ENCODE data around the gene RHOBTB1. TPM values are rescaled to one million over a fixed set of nuclear protein-coding genes. Genes with fewer than 3 reads are reported as not detected.

RHOBTB1 gene
- total RNA-seq, 1 donor from 2014 or later: 17.2 TPM

DNA sequence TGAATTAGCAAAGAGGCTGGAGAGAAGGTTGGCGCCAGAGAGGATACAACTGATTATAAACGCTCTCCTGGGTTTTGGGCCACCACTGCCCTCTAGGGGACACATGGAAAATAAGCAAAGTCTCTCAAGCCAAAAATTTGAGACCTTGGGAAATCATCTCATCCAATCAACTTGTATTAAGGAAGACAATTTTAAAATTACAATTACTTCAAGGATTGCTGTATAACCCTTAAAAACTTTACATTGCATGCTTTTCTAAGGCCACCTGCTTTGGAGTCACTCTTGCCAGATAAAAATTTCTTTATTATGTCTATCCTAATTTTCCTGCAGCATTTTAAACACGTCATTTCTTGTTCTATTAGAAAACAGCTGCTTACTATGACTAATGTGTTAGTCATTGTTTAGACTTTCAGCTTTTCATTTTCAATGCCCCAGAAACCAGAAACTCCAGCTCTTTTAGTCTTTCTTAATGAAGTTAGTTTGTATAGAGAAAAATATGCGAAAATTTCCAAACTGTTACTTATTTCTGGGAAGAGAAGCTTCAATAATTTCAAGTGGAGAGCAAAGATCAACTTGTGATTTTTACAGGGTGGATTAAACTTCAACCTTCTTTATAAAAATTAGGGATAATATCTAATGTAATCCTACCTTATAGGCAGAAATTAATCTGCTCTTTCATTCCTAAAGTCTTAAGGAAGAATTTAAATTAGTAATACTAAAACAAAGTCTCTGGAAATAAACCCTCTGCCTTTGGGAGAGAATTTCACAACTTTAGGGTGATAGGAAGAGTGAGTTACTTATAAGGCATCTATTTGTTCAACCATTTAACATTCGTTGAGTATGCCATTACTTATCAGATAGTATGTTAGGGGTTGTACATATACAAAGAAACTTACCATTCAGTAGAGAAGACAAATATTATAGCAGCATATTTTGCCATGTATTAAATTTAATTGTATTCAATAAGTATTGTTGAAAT is 20.6 kb upstream of the RHOBTB1 start:
- H3K36me3 Mint-ChIP-seq (ENCODE audit: unreplicated experiment): no peaks in the 10 kb centered on the region
- peak overlapping the region; percentile 85 for H3K27ac Mint-ChIP-seq (ENCODE audit: unreplicated experiment)
- no peaks in the 10 kb centered on the region for H3K9me3 Mint-ChIP-seq (ENCODE audit: unreplicated experiment)
- H3K4me3 Mint-ChIP-seq (ENCODE audit: unreplicated experiment): peak overlapping the region; percentile 20
- no peaks in the 10 kb centered on the region for H3K27me3 Mint-ChIP-seq (ENCODE audit: unreplicated experiment)
- TF ChIP-seq, protein P1, sequence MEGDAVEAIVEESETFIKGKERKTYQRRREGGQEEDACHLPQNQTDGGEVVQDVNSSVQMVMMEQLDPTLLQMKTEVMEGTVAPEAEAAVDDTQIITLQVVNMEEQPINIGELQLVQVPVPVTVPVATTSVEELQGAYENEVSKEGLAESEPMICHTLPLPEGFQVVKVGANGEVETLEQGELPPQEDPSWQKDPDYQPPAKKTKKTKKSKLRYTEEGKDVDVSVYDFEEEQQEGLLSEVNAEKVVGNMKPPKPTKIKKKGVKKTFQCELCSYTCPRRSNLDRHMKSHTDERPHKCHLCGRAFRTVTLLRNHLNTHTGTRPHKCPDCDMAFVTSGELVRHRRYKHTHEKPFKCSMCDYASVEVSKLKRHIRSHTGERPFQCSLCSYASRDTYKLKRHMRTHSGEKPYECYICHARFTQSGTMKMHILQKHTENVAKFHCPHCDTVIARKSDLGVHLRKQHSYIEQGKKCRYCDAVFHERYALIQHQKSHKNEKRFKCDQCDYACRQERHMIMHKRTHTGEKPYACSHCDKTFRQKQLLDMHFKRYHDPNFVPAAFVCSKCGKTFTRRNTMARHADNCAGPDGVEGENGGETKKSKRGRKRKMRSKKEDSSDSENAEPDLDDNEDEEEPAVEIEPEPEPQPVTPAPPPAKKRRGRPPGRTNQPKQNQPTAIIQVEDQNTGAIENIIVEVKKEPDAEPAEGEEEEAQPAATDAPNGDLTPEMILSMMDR (IDR thresholded peaks at IDR 0.05): peak; percentile 88
- peak; percentile 86 for DNase-seq (ENCODE audit: extremely low spot score, unreplicated experiment)
- H3K4me1 Mint-ChIP-seq (ENCODE audit: unreplicated experiment): peaks cover 31% of the 10 kb centered on the region

DNA sequence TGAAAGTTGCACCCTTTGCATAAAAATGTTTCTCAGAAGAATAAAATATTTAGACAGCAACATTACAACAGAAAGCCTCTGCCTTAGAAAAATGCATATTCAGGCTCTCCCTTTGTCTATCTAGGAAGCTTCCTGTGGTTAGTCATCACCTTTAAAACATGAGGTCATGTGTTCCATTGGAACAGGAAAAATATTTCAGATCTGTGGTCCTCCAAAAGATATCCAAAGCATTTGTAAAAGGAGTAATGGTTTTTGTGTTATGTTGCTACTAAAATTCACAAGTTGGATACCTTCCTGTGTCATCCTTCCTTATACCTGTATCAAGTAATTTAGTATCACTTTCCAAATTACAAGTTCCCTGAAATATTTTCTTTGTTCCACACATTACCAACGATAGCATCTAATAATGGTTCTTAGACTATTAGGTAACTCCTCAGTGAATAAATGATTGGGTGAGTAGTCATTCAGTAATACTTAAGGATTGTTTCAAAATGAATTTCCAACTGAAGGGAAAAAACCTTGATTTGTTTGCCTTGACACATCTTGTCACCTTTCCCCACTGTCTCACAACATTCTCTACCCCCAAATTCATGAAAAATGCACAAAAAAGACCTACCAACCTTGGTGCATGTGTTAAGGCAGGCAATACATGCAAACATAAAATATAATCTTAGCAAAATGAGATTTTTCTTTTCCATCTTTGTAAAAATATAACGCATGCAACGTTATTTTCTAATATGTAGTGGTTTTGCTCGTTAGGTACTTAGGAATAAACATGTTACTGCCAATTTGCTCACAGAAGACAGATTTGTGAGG is 19.7 kb upstream of the RHOBTB1 start:
- H3K9me3 Mint-ChIP-seq (ENCODE audit: unreplicated experiment): no peaks in the 10 kb centered on the region
- TF ChIP-seq, protein P1 (IDR thresholded peaks at IDR 0.05): no peak
- H3K4me3 Mint-ChIP-seq (ENCODE audit: unreplicated experiment): peak overlapping the region; percentile 11
- H3K27me3 Mint-ChIP-seq (ENCODE audit: unreplicated experiment): no peaks in the 10 kb centered on the region
- H3K36me3 Mint-ChIP-seq (ENCODE audit: unreplicated experiment): no peaks in the 10 kb centered on the region
- H3K4me1 Mint-ChIP-seq (ENCODE audit: unreplicated experiment): peaks cover 36% of the 10 kb centered on the region
- DNase-seq (ENCODE audit: extremely low spot score, unreplicated experiment): no peak
- peak overlapping the region; percentile 85 for H3K27ac Mint-ChIP-seq (ENCODE audit: unreplicated experiment)

DNA sequence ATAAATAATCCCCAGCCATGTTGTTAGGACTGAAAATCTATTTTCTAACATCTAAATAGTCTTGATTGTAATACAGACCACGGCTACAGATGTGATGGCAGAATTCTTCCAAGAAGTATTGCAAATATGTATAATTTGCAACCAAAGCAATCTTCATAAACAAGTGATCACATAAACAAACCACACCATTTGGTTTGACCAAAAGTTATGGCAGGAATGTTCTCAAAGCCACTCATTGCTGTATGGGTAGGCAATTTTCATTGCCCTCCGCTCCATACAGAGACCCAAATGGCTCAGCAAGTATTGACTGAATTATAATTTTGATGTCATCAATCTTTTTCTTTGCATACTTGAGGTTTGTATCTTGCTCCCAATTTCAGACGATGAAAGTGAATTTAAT is 19.0 kb upstream of the RHOBTB1 start:
- H3K27me3 Mint-ChIP-seq (ENCODE audit: unreplicated experiment): no peaks in the 10 kb centered on the region
- no peaks in the 10 kb centered on the region for H3K9me3 Mint-ChIP-seq (ENCODE audit: unreplicated experiment)
- no peaks in the 10 kb centered on the region for H3K36me3 Mint-ChIP-seq (ENCODE audit: unreplicated experiment)
- no peak for DNase-seq (ENCODE audit: extremely low spot score, unreplicated experiment)
- no peak overlapping the region for H3K4me3 Mint-ChIP-seq (ENCODE audit: unreplicated experiment)
- TF ChIP-seq, protein P1 (IDR thresholded peaks at IDR 0.05): no peak
- peaks cover 37% of the 10 kb centered on the region for H3K4me1 Mint-ChIP-seq (ENCODE audit: unreplicated experiment)
- H3K27ac Mint-ChIP-seq (ENCODE audit: unreplicated experiment): peak overlapping the region; percentile 85

DNA sequence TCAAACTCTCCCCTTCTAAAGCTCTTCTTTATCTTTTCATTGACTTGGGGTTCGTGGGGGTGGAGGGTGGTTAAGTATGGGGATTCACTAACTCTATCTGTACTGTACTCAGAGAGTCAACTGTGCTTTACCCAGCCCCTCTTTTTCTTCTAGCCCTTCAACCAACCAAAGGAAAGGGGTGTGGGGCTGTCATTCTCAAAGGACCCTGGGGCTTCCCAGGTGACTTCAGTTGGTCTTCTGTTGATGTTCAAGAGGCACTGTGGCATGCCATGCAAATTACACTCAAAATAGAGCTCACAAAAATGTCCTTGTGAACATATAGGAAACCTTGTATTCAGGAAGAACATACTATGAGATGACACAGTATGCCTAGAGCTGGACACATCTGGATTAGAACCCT is 16.9 kb upstream of the RHOBTB1 start:
- no peak for DNase-seq (ENCODE audit: extremely low spot score, unreplicated experiment)
- Mint-ChIP-seq H3K4me1 (ENCODE audit: unreplicated experiment) (peaks cover 47% of the 10 kb centered on the region), H3K9me3 (ENCODE audit: unreplicated experiment) (no peaks in the 10 kb centered on the region), H3K27ac (ENCODE audit: unreplicated experiment) (no peak overlapping the region), H3K36me3 (ENCODE audit: unreplicated experiment) (no peaks in the 10 kb centered on the region), H3K27me3 (ENCODE audit: unreplicated experiment) (no peaks in the 10 kb centered on the region), H3K4me3 (ENCODE audit: unreplicated experiment) (no peak overlapping the region)
- TF ChIP-seq, protein P1 (IDR thresholded peaks at IDR 0.05): no peak

DNA sequence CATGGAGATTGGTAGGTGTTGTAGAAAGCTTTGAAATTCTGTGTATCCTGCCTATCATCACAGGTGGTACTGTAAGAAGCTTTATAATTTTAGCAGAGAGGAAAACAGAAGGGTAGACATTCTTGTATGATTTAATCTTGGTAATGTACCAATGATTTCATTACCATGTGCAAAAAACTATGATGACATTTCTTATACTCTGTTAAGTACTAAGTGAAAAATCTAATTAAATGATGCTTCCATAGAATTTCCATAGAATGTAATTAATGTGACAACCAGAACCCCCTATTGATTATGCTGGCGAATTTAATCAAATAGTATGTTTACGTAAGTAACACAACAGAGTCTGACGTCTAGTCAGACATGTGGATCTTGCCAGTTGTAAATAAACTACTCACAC is 16.0 kb upstream of the RHOBTB1 start:
- DNase-seq (ENCODE audit: extremely low spot score, unreplicated experiment): no peak
- Mint-ChIP-seq H3K27ac (ENCODE audit: unreplicated experiment) (no peak overlapping the region), H3K9me3 (ENCODE audit: unreplicated experiment) (no peaks in the 10 kb centered on the region), H3K27me3 (ENCODE audit: unreplicated experiment) (no peaks in the 10 kb centered on the region), H3K4me3 (ENCODE audit: unreplicated experiment) (no peak overlapping the region), H3K36me3 (ENCODE audit: unreplicated experiment) (no peaks in the 10 kb centered on the region), H3K4me1 (ENCODE audit: unreplicated experiment) (peaks cover 54% of the 10 kb centered on the region)
- TF ChIP-seq, protein P1 (IDR thresholded peaks at IDR 0.05): no peak
